Stimulated activated effector memory CD8-positive, alpha-beta T cell treated with anti-CD3 and anti-CD28 coated beads, Interleukin-12 subunit alpha, Interleukin-12 subunit beta, amount 100 ng/mL, for 72 hours (primary cell): Measurements from ENCODE around the gene BEX3.
"Not testable (repeated sequence)": the region's sequence is repeated elsewhere in the genome, so short reads cannot be mapped to it uniquely, and the experiment has no call there.

Experiments
- ATAC-seq: fragments of 150-1000 bp; cut with Tn5 transposase; 2 replicates; pipeline ENCODE4 v1.10.0; 2021
- DNase-seq, 2 donors: peaks; one replicate each; pipeline ENCODE4 v3.0.0; 2021 to 2022; ENCODE audit warnings: low spot score in 2 of 2
- H3K27ac Mint-ChIP-seq: one replicate; pipeline ENCODE4 v1.8.0; 2022; ENCODE audit warnings: mild to moderate bottlenecking, mixed read lengths
- H3K36me3 Mint-ChIP-seq: one replicate; pipeline ENCODE4 v1.8.0; 2022; ENCODE audit warnings: mild to moderate bottlenecking, mixed read lengths
- H3K4me1 Mint-ChIP-seq: one replicate; pipeline ENCODE4 v1.8.0; 2022; ENCODE audit warnings: mixed read lengths
- H3K4me3 Mint-ChIP-seq: one replicate; pipeline ENCODE4 v1.8.0; 2022; ENCODE audit warnings: mild to moderate bottlenecking, mixed read lengths
- H3K9me3 Mint-ChIP-seq: one replicate; pipeline ENCODE4 v1.8.0; 2022; ENCODE audit warnings: mixed read lengths

Gene BEX3

GRCh38 chrX:103363046-103363445 lies 13.3 kb upstream of the BEX3 start:
- Mint-ChIP-seq H3K9me3 (no peaks in the 10 kb centered on the region), H3K4me3 (no peak overlapping the region), H3K27ac (no peak overlapping the region), H3K36me3 (no peaks in the 10 kb centered on the region), H3K4me1 (no peaks in the 10 kb centered on the region)
- DNase-seq, result no peak
- no peak for ATAC-seq

DNA sequence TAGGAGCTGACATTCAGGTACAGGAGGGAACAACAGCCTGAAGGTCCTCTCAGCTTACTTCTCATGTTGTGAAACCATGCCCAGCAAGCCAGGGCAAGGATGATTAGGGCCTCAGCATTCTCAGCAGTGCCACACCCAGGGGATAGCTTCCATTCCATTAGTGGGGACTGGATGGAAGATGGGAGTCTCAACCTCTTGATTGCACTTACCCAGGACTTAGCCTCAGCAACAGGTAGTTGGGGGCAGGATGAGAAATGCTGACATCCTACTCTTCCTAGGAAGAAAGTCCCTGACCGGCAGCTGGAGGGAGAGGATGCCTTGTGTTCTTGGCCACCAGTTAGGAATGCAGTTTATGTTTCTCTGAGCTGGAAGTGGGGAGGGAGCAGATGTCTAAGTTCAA lies 8.8 kb upstream of the BEX3 start:
- Mint-ChIP-seq H3K4me3 (no peak overlapping the region), H3K27ac (no peak overlapping the region), H3K9me3 (no peaks in the 10 kb centered on the region), H3K4me1 (no peaks in the 10 kb centered on the region), H3K36me3 (no peaks in the 10 kb centered on the region)
- DNase-seq (no peak), ATAC-seq (no peak)

- ATAC-seq (no peak), DNase-seq (no peak)
- no peak overlapping the region for H3K27ac Mint-ChIP-seq
- no peaks in the 10 kb centered on the region for H3K36me3 Mint-ChIP-seq
- no peak overlapping the region for H3K4me3 Mint-ChIP-seq
- no peaks in the 10 kb centered on the region for H3K9me3 Mint-ChIP-seq
- no peaks in the 10 kb centered on the region for H3K4me1 Mint-ChIP-seq
Observed at GRCh38 chrX:103369479-103369878, 6.9 kb upstream of the BEX3 start.

GRCh38 chrX:103372886-103373285 lies 3.5 kb upstream of the BEX3 start:
- ATAC-seq (no peak), DNase-seq (no peak)
- Mint-ChIP-seq H3K4me1 (peaks cover 4% of the 10 kb centered on the region), H3K27ac (no peak overlapping the region), H3K36me3 (no peaks in the 10 kb centered on the region), H3K4me3 (no peak overlapping the region), H3K9me3 (no peaks in the 10 kb centered on the region)

GRCh38 chrX:103373581-103373980 lies 2.8 kb upstream of the BEX3 start:
- DNase-seq (no peak), ATAC-seq (no peak)
- Mint-ChIP-seq H3K4me3 (no peak overlapping the region), H3K27ac (no peak overlapping the region), H3K9me3 (no peaks in the 10 kb centered on the region), H3K4me1 (peaks cover 4% of the 10 kb centered on the region), H3K36me3 (no peaks in the 10 kb centered on the region)

GRCh38 chrX:103376979-103377324 lies 614 bp downstream of the BEX3 start:
- no peak overlapping the region for H3K27ac Mint-ChIP-seq
- no peaks in the 10 kb centered on the region for H3K36me3 Mint-ChIP-seq
- peaks cover 4% of the 10 kb centered on the region for H3K4me1 Mint-ChIP-seq
- DNase-seq (no peak), ATAC-seq (no peak)
- H3K9me3 Mint-ChIP-seq, result no peaks in the 10 kb centered on the region
- peak overlapping the region; percentile 48 for H3K4me3 Mint-ChIP-seq

DNA sequence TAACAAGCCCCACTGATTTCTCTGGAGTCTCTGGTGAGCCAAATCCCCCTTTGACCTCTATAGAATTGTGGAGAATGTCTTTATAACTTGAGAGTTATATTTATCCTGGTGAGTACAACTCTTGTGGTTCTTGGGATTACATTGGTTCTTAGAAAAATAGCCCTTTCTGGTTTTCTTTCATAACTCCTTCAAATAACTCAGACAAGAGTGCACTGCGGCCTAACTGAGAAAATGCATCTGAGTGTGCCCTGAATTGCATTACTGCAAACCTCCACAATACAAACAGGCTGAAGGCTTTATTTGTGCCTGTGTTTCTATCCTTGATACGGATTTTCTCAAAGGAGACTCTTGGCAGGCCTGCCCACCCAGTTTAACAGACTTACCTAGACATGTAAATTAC lies 2.7 kb downstream of the BEX3 start:
- Mint-ChIP-seq H3K27ac (no peak overlapping the region), H3K4me3 (no peak overlapping the region), H3K9me3 (no peaks in the 10 kb centered on the region), H3K4me1 (peaks cover 4% of the 10 kb centered on the region), H3K36me3 (no peaks in the 10 kb centered on the region)
- DNase-seq (no peak), ATAC-seq (no peak)

DNA sequence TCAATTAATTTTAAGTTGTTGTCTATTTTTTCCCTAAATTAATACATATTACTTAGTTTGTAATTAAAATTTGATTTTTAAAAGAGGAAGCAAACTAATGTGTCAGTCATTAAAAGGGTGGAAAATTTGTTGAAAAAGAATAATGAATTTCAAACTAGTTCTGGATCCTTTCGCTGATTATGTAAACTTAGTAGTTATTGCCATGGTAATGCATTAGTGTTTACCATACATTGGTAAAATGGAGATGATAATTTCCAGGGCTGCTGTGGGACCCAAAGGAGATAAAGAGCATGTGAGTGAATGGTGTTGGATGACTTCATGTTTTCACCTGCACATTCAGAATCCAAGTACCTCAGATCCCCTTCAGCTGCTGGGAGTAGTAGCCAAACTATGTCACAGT lies 6.5 kb downstream of the BEX3 start:
- Mint-ChIP-seq H3K4me3 (no peak overlapping the region), H3K9me3 (no peaks in the 10 kb centered on the region), H3K27ac (no peak overlapping the region), H3K4me1 (no peaks in the 10 kb centered on the region), H3K36me3 (no peaks in the 10 kb centered on the region)
- DNase-seq, result no peak
- no peak for ATAC-seq

- Mint-ChIP-seq H3K9me3 (no peaks in the 10 kb centered on the region), H3K4me1 (no peaks in the 10 kb centered on the region), H3K27ac (no peak overlapping the region), H3K4me3 (no peak overlapping the region), H3K36me3 (no peaks in the 10 kb centered on the region)
- ATAC-seq, result no peak
- DNase-seq, result no peak
Observed at GRCh38 chrX:103384672-103385071, 8.3 kb downstream of the BEX3 start.

- H3K4me3 Mint-ChIP-seq, H3K27ac Mint-ChIP-seq, ATAC-seq, DNase-seq, H3K9me3 Mint-ChIP-seq, H3K4me1 Mint-ChIP-seq, H3K36me3 Mint-ChIP-seq: not testable (repeated sequence)
Observed at GRCh38 chrX:103385283-103385830, 9.0 kb downstream of the BEX3 start.

DNA sequence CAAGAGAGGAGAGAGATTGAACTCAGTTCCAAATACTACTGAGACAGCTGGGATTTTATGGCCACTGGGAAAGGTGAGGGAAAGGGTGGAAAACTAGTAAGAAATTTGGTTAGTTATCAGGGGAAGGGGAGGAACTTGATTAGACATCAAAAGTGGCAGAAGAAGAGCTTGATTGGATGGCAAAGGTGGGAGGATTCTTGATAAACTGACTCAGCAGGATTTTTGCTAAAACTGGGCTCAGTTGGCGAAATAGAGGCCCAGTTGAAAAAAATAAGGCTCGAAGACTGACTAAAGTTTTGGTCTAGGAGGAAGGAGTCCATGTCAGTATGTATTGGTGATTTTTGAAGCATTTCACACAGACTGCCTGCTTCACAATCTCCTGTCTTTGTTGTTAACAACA lies 10.0 kb downstream of the BEX3 start:
- H3K4me3 Mint-ChIP-seq, result no peak overlapping the region
- no peaks in the 10 kb centered on the region for H3K9me3 Mint-ChIP-seq
- H3K27ac Mint-ChIP-seq, result no peak overlapping the region
- H3K36me3 Mint-ChIP-seq, result no peaks in the 10 kb centered on the region
- no peaks in the 10 kb centered on the region for H3K4me1 Mint-ChIP-seq
- DNase-seq, result no peak
- no peak for ATAC-seq

DNA sequence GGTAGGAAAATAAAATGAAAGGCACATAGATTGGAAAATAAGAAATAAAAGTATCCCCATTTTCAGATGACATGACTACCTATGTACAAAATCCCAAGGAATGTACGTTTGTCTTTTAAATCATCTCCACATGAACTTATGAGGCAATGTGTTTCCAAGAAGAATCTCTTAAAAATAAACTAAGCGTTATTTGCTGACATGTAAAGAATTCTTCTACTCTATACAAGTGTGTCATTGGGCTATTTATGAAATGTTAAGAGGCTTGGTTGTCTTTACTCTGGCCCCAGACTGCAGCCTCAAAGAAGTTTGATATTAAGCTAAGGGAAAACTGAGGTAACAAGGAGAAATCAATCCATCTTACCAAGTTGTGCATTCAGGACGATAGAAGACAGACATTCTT lies 17.1 kb downstream of the BEX3 start:
- Mint-ChIP-seq H3K4me1 (no peaks in the 10 kb centered on the region), H3K36me3 (no peaks in the 10 kb centered on the region)

DNA sequence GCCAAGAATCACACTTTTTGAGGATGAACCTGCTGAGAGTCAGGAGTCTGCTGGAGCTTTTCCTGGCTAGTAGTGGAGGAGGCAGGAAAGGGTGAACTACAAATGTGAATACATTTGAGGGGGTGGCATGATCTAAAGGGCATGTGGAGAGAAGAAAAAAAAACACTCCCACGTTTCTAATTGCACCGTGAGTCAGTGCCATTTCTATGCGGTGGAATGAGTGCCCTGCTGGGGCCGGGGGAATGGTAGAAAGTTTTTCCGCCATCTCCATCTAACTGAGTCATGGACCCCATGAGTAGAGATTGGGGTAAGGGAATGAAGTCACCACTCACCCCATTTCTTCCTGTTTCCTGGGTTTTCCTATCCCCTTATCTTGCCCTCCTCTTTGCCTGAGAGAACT lies 19.8 kb downstream of the BEX3 start:
- no peak for ATAC-seq

More for the DNA sequence above, 17.1 kb downstream of the BEX3 start:
- ATAC-seq (no peak), DNase-seq (no peak)
- no peak overlapping the region for H3K4me3 Mint-ChIP-seq
- no peak overlapping the region for H3K27ac Mint-ChIP-seq
- no peaks in the 10 kb centered on the region for H3K9me3 Mint-ChIP-seq

DNA sequence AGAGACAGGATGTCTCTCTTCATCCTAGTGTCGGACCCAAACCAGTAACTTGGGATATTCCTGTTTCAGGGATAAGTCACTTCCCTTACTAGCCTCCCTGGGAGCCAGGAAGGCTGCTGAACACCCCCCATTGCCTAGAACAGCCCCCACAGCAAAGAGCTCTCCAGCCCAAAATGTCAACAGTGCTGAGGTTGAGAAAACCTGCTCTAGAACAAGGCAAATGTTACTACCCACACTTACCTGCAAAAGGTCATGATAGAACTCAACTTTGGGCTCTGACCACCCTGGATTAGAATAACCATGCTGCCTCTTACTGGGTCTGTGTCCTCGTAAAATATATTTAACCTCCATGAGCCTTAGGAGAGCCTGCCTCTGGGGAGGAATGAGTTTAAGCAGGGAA lies 20.3 kb downstream of the BEX3 start:
- no peak overlapping the region for H3K27ac Mint-ChIP-seq
- no peak overlapping the region for H3K4me3 Mint-ChIP-seq
- DNase-seq (no peak), ATAC-seq (no peak)
- no peaks in the 10 kb centered on the region for H3K4me1 Mint-ChIP-seq
- no peaks in the 10 kb centered on the region for H3K36me3 Mint-ChIP-seq
- H3K9me3 Mint-ChIP-seq, result no peaks in the 10 kb centered on the region

More for the DNA sequence above, 19.8 kb downstream of the BEX3 start:
- no peaks in the 10 kb centered on the region for H3K36me3 Mint-ChIP-seq
- H3K4me3 Mint-ChIP-seq, result no peak overlapping the region
- DNase-seq, result no peak
- H3K4me1 Mint-ChIP-seq, result no peaks in the 10 kb centered on the region
- H3K9me3 Mint-ChIP-seq, result no peaks in the 10 kb centered on the region
- H3K27ac Mint-ChIP-seq, result no peak overlapping the region

- DNase-seq, result no peak
- ATAC-seq, result no peak
- no peak overlapping the region for H3K27ac Mint-ChIP-seq
- H3K4me3 Mint-ChIP-seq, result no peak overlapping the region
- H3K4me1 Mint-ChIP-seq, result no peaks in the 10 kb centered on the region
- no peaks in the 10 kb centered on the region for H3K9me3 Mint-ChIP-seq
- no peaks in the 10 kb centered on the region for H3K36me3 Mint-ChIP-seq
Observed at GRCh38 chrX:103397707-103398106, 21.4 kb downstream of the BEX3 start.

DNA sequence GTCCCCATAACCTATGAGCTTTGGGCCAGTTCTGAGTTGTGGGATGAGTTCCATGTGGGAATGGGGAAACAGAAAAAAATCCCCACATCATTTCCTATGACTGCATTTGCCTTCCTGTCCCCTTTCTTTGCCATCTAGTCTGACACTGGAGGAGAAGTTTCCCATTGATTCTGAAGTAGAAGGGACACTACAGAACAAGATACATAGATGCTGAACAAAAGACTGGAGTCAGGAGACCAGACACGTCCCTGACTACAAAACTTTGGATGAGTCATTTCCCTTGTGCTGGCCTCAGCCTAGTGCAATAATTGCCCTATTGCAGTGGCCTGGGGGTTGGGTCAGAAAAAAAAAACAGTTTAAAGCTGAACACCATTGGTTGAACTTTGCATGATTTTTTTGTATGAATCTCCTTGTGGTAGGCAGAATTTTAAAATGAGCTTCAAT lies 22.1 kb downstream of the BEX3 start:
- ATAC-seq (peak; percentile 70), DNase-seq (no peak)
- no peak overlapping the region for H3K27ac Mint-ChIP-seq
- no peak overlapping the region for H3K4me3 Mint-ChIP-seq
- H3K36me3 Mint-ChIP-seq, result no peaks in the 10 kb centered on the region
- H3K4me1 Mint-ChIP-seq, result no peaks in the 10 kb centered on the region
- no peaks in the 10 kb centered on the region for H3K9me3 Mint-ChIP-seq

- H3K36me3 Mint-ChIP-seq, result peaks cover 4% of the 10 kb centered on the region
- DNase-seq (no peak), ATAC-seq (no peak)
- H3K9me3 Mint-ChIP-seq, result no peaks in the 10 kb centered on the region
- no peak overlapping the region for H3K27ac Mint-ChIP-seq
- H3K4me1 Mint-ChIP-seq, result peaks cover 5% of the 10 kb centered on the region
- H3K4me3 Mint-ChIP-seq, result no peak overlapping the region
Observed at GRCh38 chrX:103399744-103400143, 23.4 kb downstream of the BEX3 start.
